NCI-H460 (cell line): ENCODE results near the gene PADI6. TPM values are rescaled to one million over a fixed set of nuclear protein-coding genes. Genes with fewer than 3 reads are reported as not detected.
A peak's percentile ranks its signal among the peaks of the same experiment; 100 is the strongest.

Experiments
- DNase-seq: peaks from one replicate; pipeline ENCODE4 v3.0.0-alpha.2; 2016; ENCODE audit warnings: low read depth; ENCODE audit errors: extremely low read depth
- total RNA-seq: library from RNA; depleted of rRNA; stranded (reverse); fragments of >200 nt; shearing (Covaris generic); gene quantifications from 2 replicates; pipeline ENCODE4 v1.2.3, GENCODE V29; 2014

Gene PADI6
- total RNA-seq, 1 experiment from 2014 or later: not detected

GRCh38 chr1:17432412-17432811, 60.4 kb downstream of the PADI6 start:
- no peak for DNase-seq

GRCh38 chr1:17433261-17433660, 61.3 kb downstream of the PADI6 start:
- no peak for DNase-seq

GRCh38 chr1:17434016-17434415, 62.0 kb downstream of the PADI6 start:
- DNase-seq: no peak

- no peak for DNase-seq
Measured at GRCh38 chr1:17434601-17435000, 62.6 kb downstream of the PADI6 start.

GRCh38 chr1:17436380-17437174, 64.6 kb downstream of the PADI6 start:
- DNase-seq: no peak

- DNase-seq: no peak
Measured at GRCh38 chr1:17437260-17437579, 65.2 kb downstream of the PADI6 start.

- DNase-seq: peak; percentile 12
Measured at GRCh38 chr1:17437580-17438317, 65.8 kb downstream of the PADI6 start.

GRCh38 chr1:17438318-17439249, 66.6 kb downstream of the PADI6 start:
- DNase-seq: peak; percentile 32

- DNase-seq: peak; percentile 46
Measured at GRCh38 chr1:17439250-17440073, 67.5 kb downstream of the PADI6 start, which contains the start of gene RCC2. Gene RCC2, minus strand, starts transcription at chr1:17439677. Its CDS starts 1,163 bp downstream, at chr1:17438514.

- DNase-seq: no peak
Measured at GRCh38 chr1:17440074-17440826, 68.3 kb downstream of the PADI6 start.

GRCh38 chr1:17440827-17441168, 68.8 kb downstream of the PADI6 start:
- DNase-seq: no peak

- peak; percentile 73 for DNase-seq
Measured at GRCh38 chr1:17441265-17441992, 69.4 kb downstream of the PADI6 start.

- no peak for DNase-seq
Measured at GRCh38 chr1:17441993-17442357, 70.0 kb downstream of the PADI6 start.

GRCh38 chr1:17442841-17443240, 70.8 kb downstream of the PADI6 start:
- DNase-seq: no peak

GRCh38 chr1:17447501-17447992, 75.6 kb downstream of the PADI6 start:
- DNase-seq: no peak
